Mesenchymal stem cell (in vitro differentiated cells and primary cell): ENCODE data around the gene IL6ST. TPM values are rescaled to one million over a fixed set of nuclear protein-coding genes. Genes with fewer than 3 reads are reported as not detected.
"Not testable (repeated sequence)": the region's sequence is repeated elsewhere in the genome, so short reads cannot be mapped to it uniquely, and the experiment has no call there.

ENCODE experiments used
- DNase-seq: peaks from one replicate; pipeline ENCODE4 v3.0.0-alpha.2; 2013
- H2AFZ ChIP-seq: one replicate; pipeline ENCODE4 v1.6.1; 2013; ENCODE audit warnings: low read depth, mild to moderate bottlenecking, control low read depth, inconsistent platforms, low read length, moderate library complexity
- H2AK5ac ChIP-seq: 2 replicates; pipeline ENCODE4 v1.6.1; 2013; ENCODE audit warnings: low read length, moderate library complexity, mild to moderate bottlenecking, inconsistent platforms; ENCODE audit not compliant: severe bottlenecking
- H2BK120ac ChIP-seq: one replicate; pipeline ENCODE4 v1.6.1; 2013; ENCODE audit warnings: low read depth, mild to moderate bottlenecking, inconsistent platforms, low read length, moderate library complexity
- H2BK12ac ChIP-seq, 2 experiments: one replicate each; pipeline ENCODE4 v1.6.1; 2013; ENCODE audit warnings: inconsistent platforms in 2 of 2, low read length in 2 of 2, mild to moderate bottlenecking in 2 of 2, moderate library complexity in 2 of 2, control low read depth in 1 of 2
- H2BK15ac ChIP-seq: one replicate; pipeline ENCODE4 v1.6.1; 2013; ENCODE audit warnings: mild to moderate bottlenecking, low read depth, inconsistent platforms; ENCODE audit not compliant: poor library complexity, severe bottlenecking
- H2BK5ac ChIP-seq: 2 replicates; pipeline ENCODE4 v1.6.1; 2013; ENCODE audit warnings: low read depth, mild to moderate bottlenecking, low read length, control low read depth, inconsistent platforms; ENCODE audit not compliant: poor library complexity, severe bottlenecking
- H3K14ac ChIP-seq, 2 experiments: one replicate each; pipeline ENCODE4 v1.6.1; 2013; ENCODE audit warnings: inconsistent platforms in 2 of 2, low read length in 2 of 2, control low read depth in 1 of 2, mild to moderate bottlenecking in 1 of 2, moderate library complexity in 1 of 2
- H3K18ac ChIP-seq, 2 experiments: one replicate each; pipeline ENCODE4 v1.6.1; 2013; ENCODE audit warnings: inconsistent platforms in 2 of 2, low read length in 2 of 2, control low read depth in 1 of 2, low read depth in 1 of 2, mild to moderate bottlenecking in 1 of 2
- H3K23ac ChIP-seq, 2 experiments: one replicate each; pipeline ENCODE4 v1.6.1; 2013; ENCODE audit warnings: inconsistent platforms in 2 of 2, low read length in 2 of 2, mild to moderate bottlenecking in 2 of 2, moderate library complexity in 2 of 2, control low read depth in 1 of 2
- H3K27ac ChIP-seq: 2 replicates; pipeline ENCODE4 v1.5.1; 2013; ENCODE audit warnings: mild to moderate bottlenecking, moderate library complexity, low read length, control low read depth, inconsistent platforms; ENCODE audit not compliant: poor library complexity, severe bottlenecking
- H3K27me3 ChIP-seq, 2 experiments: 2 replicates each; pipeline versions ENCODE4 v1.6.1 to v1.7.0; 2013; ENCODE audit warnings: low read length in 2 of 2, mild to moderate bottlenecking in 2 of 2, moderate library complexity in 2 of 2, control low read depth in 1 of 2, inconsistent platforms in 1 of 2; ENCODE audit not compliant: control insufficient read depth in 1 of 2, insufficient read depth in 1 of 2
- H3K36me3 ChIP-seq, 2 experiments: 2 replicates each; pipeline versions ENCODE4 v1.6.1 to v1.7.0; 2013; ENCODE audit warnings: low read length in 2 of 2, control low read depth in 1 of 2, inconsistent platforms in 1 of 2, low read depth in 1 of 2, mild to moderate bottlenecking in 1 of 2; ENCODE audit not compliant: insufficient read depth in 2 of 2, control insufficient read depth in 1 of 2
- H3K4ac ChIP-seq, 2 experiments: one replicate each; pipeline ENCODE4 v1.6.1; 2013; ENCODE audit warnings: inconsistent platforms in 2 of 2, low read length in 2 of 2, mild to moderate bottlenecking in 2 of 2, moderate library complexity in 2 of 2, control low read depth in 1 of 2, low read depth in 1 of 2
- H3K4me1 ChIP-seq: 2 replicates; pipeline ENCODE4 v1.6.1; 2013; ENCODE audit warnings: low read depth, low read length, control low read depth; ENCODE audit not compliant: control insufficient read depth, insufficient read depth
- H3K4me2 ChIP-seq: 2 replicates; pipeline ENCODE4 v1.6.1; 2013; ENCODE audit warnings: low read length, mild to moderate bottlenecking, inconsistent platforms; ENCODE audit not compliant: poor library complexity, severe bottlenecking
- H3K4me3 ChIP-seq, 2 experiments: 2 replicates each; pipeline versions ENCODE4 v1.5.1 to v1.7.0; 2013; ENCODE audit warnings: low read length in 2 of 2, mild to moderate bottlenecking in 2 of 2, control low read depth in 1 of 2, low read depth in 1 of 2; ENCODE audit not compliant: insufficient read depth in 1 of 2
- H3K79me1 ChIP-seq: replicated peaks from 2 replicates; pipeline ENCODE4 v1.6.1; 2013; ENCODE audit warnings: mild to moderate bottlenecking, control low read depth, low read length, inconsistent platforms; ENCODE audit not compliant: poor library complexity, severe bottlenecking
- H3K9ac ChIP-seq: 2 replicates; pipeline ENCODE4 v1.7.0; 2013; ENCODE audit warnings: mild to moderate bottlenecking, low read length, moderate library complexity
- H3K9me3 ChIP-seq: 2 replicates; pipeline ENCODE4 v1.7.0; 2013; ENCODE audit warnings: mild to moderate bottlenecking, low read length; ENCODE audit not compliant: control insufficient read depth
- H4K8ac ChIP-seq: one replicate; pipeline ENCODE4 v1.6.1; 2013; ENCODE audit warnings: inconsistent platforms, mild to moderate bottlenecking, low read length, moderate library complexity
- H4K91ac ChIP-seq: one replicate; pipeline ENCODE4 v1.6.1; 2013; ENCODE audit warnings: mild to moderate bottlenecking, low read length, inconsistent platforms
- WGBS: methylation state at CpG from one replicate; pipeline ENCODE4 v1.1.7; 2013; ENCODE audit warnings: mixed read lengths; 5-methylcytosine and 5-hydroxymethylcytosine counted together
- polyA plus RNA-seq, 2 experiments: library from polyadenylated mRNA; stranded (reverse); fragments of 200-250 nt; gene quantifications; one replicate each; pipeline ENCODE4 v1.2.3, GENCODE V29; 2013

IL6ST gene
- polyA plus RNA-seq (2013, experiment 1 of 2): 1,394 TPM
- 1,387 TPM for polyA plus RNA-seq (2013, experiment 2 of 2)

- H4K8ac ChIP-seq: peak within 1 kb of the TSS; percentile 100
Observed at GRCh38 chr5:55994495-55994997, at the start of gene IL6ST. Gene IL6ST, minus strand, starts transcription at chr5:55994963. Its CDS starts 18,685 bp downstream, at chr5:55976278.

GRCh38 chr5:56039985-56040384, 45.2 kb upstream of the IL6ST start:
- Histone ChIP-seq H4K91ac (no peak overlapping the region), H3K14ac (no peak overlapping the region), H4K8ac (no peak overlapping the region), H2AK5ac (no peak overlapping the region), H2BK12ac (peak overlapping the region in 1 of 2 experiments; percentile 29), H3K79me1 (no peaks in the 10 kb centered on the region), H3K4me1 (peaks cover 4% of the 10 kb centered on the region), H3K36me3 (no peaks in the 10 kb centered on the region), H3K4ac (no peak overlapping the region), H3K9ac (no peak overlapping the region), H2BK120ac (no peak overlapping the region), H3K27me3 (no peaks in the 10 kb centered on the region), H3K18ac (no peak overlapping the region), H2AFZ (no peak overlapping the region), H2BK5ac (no peak overlapping the region), H3K9me3 (no peaks in the 10 kb centered on the region), H3K4me3 (no peak overlapping the region), H3K27ac (no peak overlapping the region), H2BK15ac (no peak overlapping the region), H3K4me2 (no peak overlapping the region), H3K23ac (no peak overlapping the region)
- 24% methylated on average over 2 of the region's 2 CpGs for WGBS
- DNase-seq: peak; percentile 50

More at GRCh38 chr5:55994495-55994997, at the start of gene IL6ST:
- Histone ChIP-seq H3K14ac (peak within 1 kb of the TSS; percentile 81 to 100), H2AK5ac (no peak within 1 kb of the TSS), H3K27ac (peak within 1 kb of the TSS; percentile 87), H2BK12ac (peak within 1 kb of the TSS; percentile 87 to 99), H3K4me1 (no peaks in the 10 kb centered on the region), H2BK15ac (peak within 1 kb of the TSS; percentile 88), H2BK120ac (peak within 1 kb of the TSS; percentile 91), H3K4me2 (peak within 1 kb of the TSS; percentile 72), H3K9me3 (no peaks in the 10 kb centered on the region), H3K4ac (peak within 1 kb of the TSS; percentile 99 to 100), H3K23ac (peak within 1 kb of the TSS in 1 of 2 experiments; percentile 99), H3K9ac (peak within 1 kb of the TSS; percentile 100), H4K91ac (peak within 1 kb of the TSS; percentile 100), H2AFZ (no peak within 1 kb of the TSS), H3K18ac (peak within 1 kb of the TSS; percentile 97 to 100), H3K36me3 (peaks cover 0 to 10% of the 10 kb centered on the region in 2 experiments), H3K27me3 (no peaks in the 10 kb centered on the region), H2BK5ac (peak within 1 kb of the TSS; percentile 96), H3K79me1 (no peaks in the 10 kb centered on the region), H3K4me3 (peak within 1 kb of the TSS; percentile 98 to 99)
- WGBS: under 1% methylated on average over 46 of the region's 48 CpGs
- peak; percentile 96 for DNase-seq

- DNase-seq, H2BK15ac ChIP-seq, H3K18ac ChIP-seq, H3K27ac ChIP-seq, H3K4me3 ChIP-seq, H3K23ac ChIP-seq, H2AK5ac ChIP-seq, H2BK12ac ChIP-seq, H3K79me1 ChIP-seq, H2AFZ ChIP-seq, H3K36me3 ChIP-seq, H3K4me1 ChIP-seq, H3K4me2 ChIP-seq, H3K14ac ChIP-seq, H3K4ac ChIP-seq, H4K8ac ChIP-seq, H3K27me3 ChIP-seq, H2BK120ac ChIP-seq, H2BK5ac ChIP-seq, H3K9ac ChIP-seq, H3K9me3 ChIP-seq, H4K91ac ChIP-seq: not testable (repeated sequence)
- WGBS: no CpG with 5 or more reads among the region's 6 CpGs
Observed at GRCh38 chr5:56038206-56038605, 43.4 kb upstream of the IL6ST start.

GRCh38 chr5:56037531-56038010, 42.8 kb upstream of the IL6ST start:
- Histone ChIP-seq H2AK5ac (no peak overlapping the region), H2BK5ac (no peak overlapping the region), H2BK15ac (peak overlapping the region; percentile 29), H3K9me3 (no peaks in the 10 kb centered on the region), H3K18ac (peak overlapping the region; percentile 46 to 67), H3K27me3 (no peaks in the 10 kb centered on the region), H3K4me3 (no peak overlapping the region), H2BK12ac (peak overlapping the region; percentile 60 to 93), H3K9ac (no peak overlapping the region), H4K8ac (peak overlapping the region; percentile 74), H3K79me1 (no peaks in the 10 kb centered on the region), H3K4ac (peak overlapping the region; percentile 5 to 50), H3K36me3 (no peaks in the 10 kb centered on the region), H3K4me2 (no peak overlapping the region), H3K27ac (no peak overlapping the region), H3K23ac (no peak overlapping the region), H3K14ac (peak overlapping the region in 1 of 2 experiments; percentile 61), H4K91ac (peak overlapping the region; percentile 15), H2AFZ (peak overlapping the region; percentile 29), H2BK120ac (no peak overlapping the region), H3K4me1 (peaks cover 4% of the 10 kb centered on the region)
- no peak for DNase-seq
- 39% methylated on average over 4 of the region's 4 CpGs for WGBS
